K562 (cell line): Measurements from ENCODE around the gene ACER1.
"Not testable (repeated sequence)": the region's sequence is repeated elsewhere in the genome, so short reads cannot be mapped to it uniquely, and the experiment has no call there.

Experiments
- CBX1 ChIP-seq: sonication (generic); IDR thresholded peaks from 2 replicates; pipeline ENCODE4 v1.6.1; 2016; ENCODE audit warnings: antibody characterized with exemption, low read depth, mild to moderate bottlenecking
- KAT7 ChIP-seq: sonication (generic); formaldehyde crosslinking; IDR thresholded peaks from 2 replicates; pipeline ENCODE4 v1.8.0; 2022; ENCODE audit warnings: missing genetic modification reagents, mild to moderate bottlenecking, borderline replicate concordance
- POLR2AphosphoS5 ChIP-seq: IDR thresholded peaks from 2 replicates; pipeline ENCODE4 v1.6.1; 2011; ENCODE audit warnings: mild to moderate bottlenecking, low read depth, low read length, moderate library complexity; ENCODE audit not compliant: control insufficient read depth, insufficient read depth
- ZBTB7A ChIP-seq: IDR thresholded peaks from 2 replicates; pipeline ENCODE4 v1.6.1; 2011; ENCODE audit warnings: low read depth, mild to moderate bottlenecking, low read length, moderate library complexity, borderline replicate concordance; ENCODE audit not compliant: control insufficient read depth
- ZEB2 ChIP-seq: fragments of 450-650 bp; IDR thresholded peaks from 2 replicates; pipeline ENCODE4 v1.6.1; 2016
- ZNF354B ChIP-seq: fragments of 250-450 bp; sonication (Bioruptor Pico); IDR thresholded peaks from 2 replicates; pipeline ENCODE4 v1.4.0; 2020
- TF ChIP-seq, protein P1 (sequence below): fragments of 150-350 bp; IDR thresholded peaks from 2 replicates; pipeline ENCODE4 v1.6.1; 2014; ENCODE audit warnings: low read depth, mild to moderate bottlenecking, low read length, borderline replicate concordance
- TF ChIP-seq, protein P2 (sequence below): sonication (generic); formaldehyde crosslinking; IDR thresholded peaks from 2 replicates; pipeline ENCODE4 v1.8.1; 2023; ENCODE audit warnings: mild to moderate bottlenecking, missing genetic modification reagents, moderate library complexity
- TF ChIP-seq, protein P3 (sequence below), 3 experiments: IDR thresholded peaks in 2 of 3; conservative IDR thresholded peaks in 1 of 3; 2 replicates each; pipeline ENCODE4 v1.5.1; 2011 to 2012; ENCODE audit warnings: low read length in 3 of 3, mild to moderate bottlenecking in 3 of 3, control low read depth in 2 of 3, improper control_type of control experiment in 1 of 3, inconsistent platforms in 1 of 3, low read depth in 1 of 3, mixed read lengths in 1 of 3, moderate library complexity in 1 of 3; ENCODE audit not compliant: insufficient read depth in 2 of 3
- TF ChIP-seq, protein P4 (sequence below): sonication (generic); formaldehyde crosslinking; IDR thresholded peaks from 2 replicates; pipeline ENCODE4 v1.8.1; 2022; ENCODE audit warnings: missing genetic modification reagents

DNA sequence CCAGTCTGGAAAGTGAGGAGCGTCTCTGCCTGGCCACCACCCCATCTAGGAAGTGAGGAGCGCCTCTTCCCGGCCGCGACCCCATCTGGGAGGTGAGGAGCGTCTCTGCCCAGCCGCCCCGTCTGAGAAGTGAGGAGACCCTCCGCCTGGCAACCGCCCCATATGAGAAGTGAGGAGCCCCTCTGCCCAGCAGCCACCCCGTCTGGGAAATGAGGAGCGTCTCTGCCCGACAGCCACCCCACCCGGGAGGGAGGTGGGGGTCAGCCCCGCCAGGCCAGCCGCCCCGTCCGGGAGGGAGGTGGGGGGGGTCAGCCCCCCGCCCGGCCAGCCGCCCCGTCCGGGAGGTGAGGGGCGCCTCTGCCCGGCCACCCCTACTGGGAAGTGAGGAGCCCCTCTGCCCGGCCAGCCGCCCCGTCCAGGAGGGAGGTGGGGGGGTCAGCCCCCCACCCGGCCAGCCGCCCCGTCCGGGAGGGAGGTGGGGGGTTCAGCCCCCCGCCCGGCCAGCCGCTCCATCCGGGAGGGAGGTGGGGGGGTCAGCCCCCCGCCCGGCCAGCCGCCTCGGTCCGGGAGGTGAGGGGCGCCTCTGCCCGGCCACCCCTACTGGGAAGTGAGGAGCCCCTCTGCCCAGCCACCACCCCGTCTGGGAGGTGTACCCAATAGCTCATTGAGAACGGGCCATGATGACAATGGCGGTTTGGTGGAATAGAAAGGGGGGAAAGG lies 22.1 kb upstream of the ACER1 start:
- TF ChIP-seq POLR2AphosphoS5, KAT7, ZBTB7A, CBX1, ZEB2, ZNF354B: not testable (repeated sequence)
- TF ChIP-seq, protein P1, sequence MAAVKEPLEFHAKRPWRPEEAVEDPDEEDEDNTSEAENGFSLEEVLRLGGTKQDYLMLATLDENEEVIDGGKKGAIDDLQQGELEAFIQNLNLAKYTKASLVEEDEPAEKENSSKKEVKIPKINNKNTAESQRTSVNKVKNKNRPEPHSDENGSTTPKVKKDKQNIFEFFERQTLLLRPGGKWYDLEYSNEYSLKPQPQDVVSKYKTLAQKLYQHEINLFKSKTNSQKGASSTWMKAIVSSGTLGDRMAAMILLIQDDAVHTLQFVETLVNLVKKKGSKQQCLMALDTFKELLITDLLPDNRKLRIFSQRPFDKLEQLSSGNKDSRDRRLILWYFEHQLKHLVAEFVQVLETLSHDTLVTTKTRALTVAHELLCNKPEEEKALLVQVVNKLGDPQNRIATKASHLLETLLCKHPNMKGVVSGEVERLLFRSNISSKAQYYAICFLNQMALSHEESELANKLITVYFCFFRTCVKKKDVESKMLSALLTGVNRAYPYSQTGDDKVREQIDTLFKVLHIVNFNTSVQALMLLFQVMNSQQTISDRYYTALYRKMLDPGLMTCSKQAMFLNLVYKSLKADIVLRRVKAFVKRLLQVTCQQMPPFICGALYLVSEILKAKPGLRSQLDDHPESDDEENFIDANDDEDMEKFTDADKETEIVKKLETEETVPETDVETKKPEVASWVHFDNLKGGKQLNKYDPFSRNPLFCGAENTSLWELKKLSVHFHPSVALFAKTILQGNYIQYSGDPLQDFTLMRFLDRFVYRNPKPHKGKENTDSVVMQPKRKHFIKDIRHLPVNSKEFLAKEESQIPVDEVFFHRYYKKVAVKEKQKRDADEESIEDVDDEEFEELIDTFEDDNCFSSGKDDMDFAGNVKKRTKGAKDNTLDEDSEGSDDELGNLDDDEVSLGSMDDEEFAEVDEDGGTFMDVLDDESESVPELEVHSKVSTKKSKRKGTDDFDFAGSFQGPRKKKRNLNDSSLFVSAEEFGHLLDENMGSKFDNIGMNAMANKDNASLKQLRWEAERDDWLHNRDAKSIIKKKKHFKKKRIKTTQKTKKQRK = not testable (repeated sequence)
- TF ChIP-seq, protein P2, sequence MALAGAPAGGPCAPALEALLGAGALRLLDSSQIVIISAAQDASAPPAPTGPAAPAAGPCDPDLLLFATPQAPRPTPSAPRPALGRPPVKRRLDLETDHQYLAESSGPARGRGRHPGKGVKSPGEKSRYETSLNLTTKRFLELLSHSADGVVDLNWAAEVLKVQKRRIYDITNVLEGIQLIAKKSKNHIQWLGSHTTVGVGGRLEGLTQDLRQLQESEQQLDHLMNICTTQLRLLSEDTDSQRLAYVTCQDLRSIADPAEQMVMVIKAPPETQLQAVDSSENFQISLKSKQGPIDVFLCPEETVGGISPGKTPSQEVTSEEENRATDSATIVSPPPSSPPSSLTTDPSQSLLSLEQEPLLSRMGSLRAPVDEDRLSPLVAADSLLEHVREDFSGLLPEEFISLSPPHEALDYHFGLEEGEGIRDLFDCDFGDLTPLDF (CRISPR knock-in tag) = not testable (repeated sequence)
- TF ChIP-seq, protein P3, sequence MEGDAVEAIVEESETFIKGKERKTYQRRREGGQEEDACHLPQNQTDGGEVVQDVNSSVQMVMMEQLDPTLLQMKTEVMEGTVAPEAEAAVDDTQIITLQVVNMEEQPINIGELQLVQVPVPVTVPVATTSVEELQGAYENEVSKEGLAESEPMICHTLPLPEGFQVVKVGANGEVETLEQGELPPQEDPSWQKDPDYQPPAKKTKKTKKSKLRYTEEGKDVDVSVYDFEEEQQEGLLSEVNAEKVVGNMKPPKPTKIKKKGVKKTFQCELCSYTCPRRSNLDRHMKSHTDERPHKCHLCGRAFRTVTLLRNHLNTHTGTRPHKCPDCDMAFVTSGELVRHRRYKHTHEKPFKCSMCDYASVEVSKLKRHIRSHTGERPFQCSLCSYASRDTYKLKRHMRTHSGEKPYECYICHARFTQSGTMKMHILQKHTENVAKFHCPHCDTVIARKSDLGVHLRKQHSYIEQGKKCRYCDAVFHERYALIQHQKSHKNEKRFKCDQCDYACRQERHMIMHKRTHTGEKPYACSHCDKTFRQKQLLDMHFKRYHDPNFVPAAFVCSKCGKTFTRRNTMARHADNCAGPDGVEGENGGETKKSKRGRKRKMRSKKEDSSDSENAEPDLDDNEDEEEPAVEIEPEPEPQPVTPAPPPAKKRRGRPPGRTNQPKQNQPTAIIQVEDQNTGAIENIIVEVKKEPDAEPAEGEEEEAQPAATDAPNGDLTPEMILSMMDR (IDR thresholded peaks at IDR 0.05 in 2 of 3, conservative IDR thresholded peaks at IDR 0.05 in 1 of 3; ENCODE audit: insufficient read depth in 2 of 3, low read depth in 1 of 3, low read length in 3 of 3) = not testable (repeated sequence)
- TF ChIP-seq, protein P4, sequence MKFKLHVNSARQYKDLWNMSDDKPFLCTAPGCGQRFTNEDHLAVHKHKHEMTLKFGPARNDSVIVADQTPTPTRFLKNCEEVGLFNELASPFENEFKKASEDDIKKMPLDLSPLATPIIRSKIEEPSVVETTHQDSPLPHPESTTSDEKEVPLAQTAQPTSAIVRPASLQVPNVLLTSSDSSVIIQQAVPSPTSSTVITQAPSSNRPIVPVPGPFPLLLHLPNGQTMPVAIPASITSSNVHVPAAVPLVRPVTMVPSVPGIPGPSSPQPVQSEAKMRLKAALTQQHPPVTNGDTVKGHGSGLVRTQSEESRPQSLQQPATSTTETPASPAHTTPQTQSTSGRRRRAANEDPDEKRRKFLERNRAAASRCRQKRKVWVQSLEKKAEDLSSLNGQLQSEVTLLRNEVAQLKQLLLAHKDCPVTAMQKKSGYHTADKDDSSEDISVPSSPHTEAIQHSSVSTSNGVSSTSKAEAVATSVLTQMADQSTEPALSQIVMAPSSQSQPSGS = not testable (repeated sequence)
